Stomach smooth muscle (tissue), 2 donors: Measurements from ENCODE around the gene VPS9D1.
A peak's percentile ranks its signal among the peaks of the same experiment; 100 is the strongest.

Source experiments
- H3K27ac ChIP-seq: one replicate; pipeline ENCODE4 v1.7.0; 2013; ENCODE audit warnings: mild to moderate bottlenecking, low read length, inconsistent platforms
- H3K27me3 ChIP-seq, 2 donors: one replicate each; pipeline ENCODE4 v1.7.0; 2013; ENCODE audit warnings: low read length in 2 of 2; ENCODE audit not compliant: insufficient read depth in 2 of 2, control insufficient read depth in 1 of 2
- H3K36me3 ChIP-seq, 2 donors: one replicate each; pipeline ENCODE4 v1.7.0; 2013; ENCODE audit warnings: low read length in 2 of 2; ENCODE audit not compliant: control insufficient read depth in 2 of 2, insufficient read depth in 2 of 2
- H3K4me1 ChIP-seq: one replicate; pipeline ENCODE4 v1.7.0; 2013; ENCODE audit warnings: low read length; ENCODE audit not compliant: control insufficient read depth, insufficient read depth
- H3K4me3 ChIP-seq, 2 donors: one replicate each; pipeline ENCODE4 v1.7.0; 2013; ENCODE audit warnings: low read length in 2 of 2
- H3K9ac ChIP-seq, 2 donors: one replicate each; pipeline ENCODE4 v1.7.0; 2013; ENCODE audit warnings: low read length in 2 of 2, mild to moderate bottlenecking in 1 of 2
- H3K9me3 ChIP-seq, 2 donors: one replicate each; pipeline ENCODE4 v1.7.0; 2013; ENCODE audit warnings: low read length in 2 of 2; ENCODE audit not compliant: control insufficient read depth in 2 of 2
- donor health status: healthy.
- donor health status: Pancreatic carcinoma.

Gene VPS9D1

DNA sequence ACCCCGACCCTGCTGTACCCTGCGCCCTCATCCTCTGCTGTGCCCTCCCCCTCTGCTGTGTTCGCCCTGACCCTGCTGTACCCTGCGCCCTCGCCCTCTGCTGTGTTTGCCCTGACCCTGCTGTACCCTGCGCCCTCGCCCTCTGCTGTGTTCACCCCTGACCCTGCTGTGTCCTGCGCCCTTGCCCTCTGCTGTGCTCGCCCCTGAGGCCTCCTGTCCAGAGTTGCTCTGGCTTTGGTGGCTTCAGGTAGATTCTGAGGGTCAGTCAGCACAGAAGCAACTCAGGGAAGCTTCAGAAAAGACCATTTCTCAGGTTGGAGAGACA lies 12.2 kb upstream of the VPS9D1 start:
- Histone ChIP-seq H3K36me3 (peaks cover 56 to 61% of the 10 kb centered on the region in 2 donors), H3K4me3 (no peak overlapping the region), H3K27me3 (no peaks in the 10 kb centered on the region), H3K9me3 (no peaks in the 10 kb centered on the region), H3K9ac (no peak overlapping the region), H3K4me1 (peaks cover 2% of the 10 kb centered on the region), H3K27ac (no peak overlapping the region)

DNA sequence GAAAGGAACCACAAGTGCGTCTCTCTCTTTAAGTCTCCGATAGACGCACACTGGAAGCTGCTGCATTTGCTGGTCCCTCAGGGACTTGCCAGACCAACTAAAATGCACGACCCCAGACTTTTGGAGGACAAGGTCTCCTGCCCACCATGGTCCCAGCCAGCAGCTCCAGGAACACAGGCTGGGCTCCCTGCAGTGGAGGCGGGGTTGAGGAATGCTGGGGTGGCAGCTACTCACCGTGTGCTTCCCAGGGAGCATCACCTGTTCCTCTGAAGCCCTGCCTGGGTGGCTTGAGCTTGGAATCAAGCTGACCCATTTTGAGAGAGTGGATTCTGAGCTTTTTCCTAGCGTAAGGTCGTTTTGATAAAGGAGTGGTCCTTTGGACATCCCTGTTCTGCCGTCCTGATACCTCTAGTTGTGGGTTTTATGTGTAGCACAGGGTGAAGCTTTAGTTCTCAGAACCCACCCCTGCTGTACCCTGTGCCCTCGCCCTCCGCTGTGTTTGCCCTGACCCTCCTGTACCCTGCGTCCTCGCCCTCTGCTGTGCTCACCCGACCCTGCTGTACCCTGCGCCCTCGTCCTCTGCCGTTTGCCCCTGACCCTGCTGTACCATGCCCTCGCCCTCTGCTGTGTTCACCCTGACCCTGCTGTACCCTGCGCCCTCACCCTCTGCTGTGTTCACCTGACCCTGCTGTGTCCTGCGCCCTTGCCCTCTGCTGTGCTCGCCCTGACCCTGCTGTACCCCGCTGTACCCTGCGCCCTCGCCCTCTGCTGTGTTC lies 11.6 kb upstream of the VPS9D1 start:
- no peaks in the 10 kb centered on the region for H3K9me3 ChIP-seq
- no peaks in the 10 kb centered on the region for H3K27me3 ChIP-seq
- H3K36me3 ChIP-seq, result peaks cover 55 to 56% of the 10 kb centered on the region in 2 donors
- H3K4me1 ChIP-seq, result peaks cover 2% of the 10 kb centered on the region
- no peak overlapping the region for H3K9ac ChIP-seq
- no peak overlapping the region for H3K4me3 ChIP-seq
- H3K27ac ChIP-seq, result no peak overlapping the region

DNA sequence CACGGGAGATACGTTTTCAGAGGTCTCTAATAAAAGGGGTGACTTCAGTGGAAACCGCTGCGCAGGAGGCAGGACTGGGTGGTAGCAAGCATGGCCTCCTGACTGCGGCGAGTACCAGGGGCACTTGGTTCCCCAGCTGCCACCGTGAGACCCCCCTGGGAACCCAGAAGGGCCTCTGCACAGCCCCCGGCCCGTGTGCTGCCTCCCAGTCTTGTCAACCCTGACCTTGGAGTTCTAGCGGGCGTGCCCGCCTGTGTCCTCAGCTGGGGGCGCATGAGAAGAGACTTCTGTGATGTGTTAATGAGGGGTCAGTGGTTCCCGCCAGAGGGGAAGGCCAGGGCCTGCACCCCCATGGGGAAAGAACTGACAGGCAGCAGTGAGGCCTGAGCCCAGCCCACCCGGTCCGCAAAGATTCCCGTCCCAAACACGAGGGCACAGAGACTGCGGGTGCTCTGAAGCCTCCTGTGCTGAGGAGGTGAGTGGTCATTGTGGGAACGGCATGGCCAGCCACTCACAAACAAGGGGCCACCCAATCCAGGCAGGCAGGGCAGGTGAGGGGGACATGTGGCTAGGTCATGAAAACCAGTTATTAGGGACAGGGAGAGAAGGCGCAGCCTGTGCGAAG lies 10.0 kb upstream of the VPS9D1 start:
- H3K27me3 ChIP-seq, result no peaks in the 10 kb centered on the region

DNA sequence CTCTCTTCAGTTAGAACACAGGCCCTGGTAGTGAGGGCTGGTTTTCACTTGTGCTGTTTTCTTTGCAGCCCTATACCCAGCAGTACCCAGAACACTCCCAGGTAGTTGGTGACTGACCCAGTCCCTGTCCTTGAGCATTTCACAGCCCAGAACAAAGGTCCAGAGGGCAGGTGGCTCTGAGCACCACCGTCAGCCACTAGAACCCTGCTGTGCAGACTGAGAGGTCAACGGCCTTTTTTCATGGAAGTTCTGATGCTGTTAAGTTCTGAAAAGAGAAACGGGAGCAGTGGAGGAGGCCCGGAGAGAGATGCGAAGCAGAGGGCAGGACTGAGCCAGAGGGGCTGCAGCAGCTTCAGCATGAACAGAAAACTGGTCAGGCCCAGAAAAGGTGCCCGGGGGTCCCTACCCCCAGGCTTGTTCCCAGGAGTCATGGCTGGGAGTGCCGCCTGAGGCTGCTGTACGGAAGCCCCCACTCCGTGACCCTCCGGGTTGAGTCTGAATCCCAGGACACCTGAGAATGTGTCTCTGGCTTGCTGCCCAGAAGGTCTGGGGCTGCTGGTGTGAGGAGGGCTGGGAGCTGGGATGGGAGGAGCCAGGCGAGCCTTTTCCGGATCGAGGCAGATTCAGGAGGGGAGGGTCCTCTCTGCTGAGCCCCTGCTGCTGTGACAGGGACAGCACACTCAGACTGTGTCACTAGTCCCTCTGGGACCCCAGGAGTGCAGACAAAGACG lies 9.3 kb upstream of the VPS9D1 start:
- Histone ChIP-seq H3K9me3 (no peaks in the 10 kb centered on the region), H3K36me3 (peaks cover 44 to 48% of the 10 kb centered on the region in 2 donors), H3K27me3 (no peaks in the 10 kb centered on the region), H3K4me3 (no peak overlapping the region), H3K4me1 (peaks cover 2% of the 10 kb centered on the region), H3K9ac (no peak overlapping the region), H3K27ac (no peak overlapping the region)

More for the DNA sequence above, 10.0 kb upstream of the VPS9D1 start:
- Histone ChIP-seq H3K9ac (no peak overlapping the region), H3K4me1 (peaks cover 2% of the 10 kb centered on the region), H3K36me3 (peaks cover 48 to 52% of the 10 kb centered on the region in 2 donors), H3K4me3 (no peak overlapping the region), H3K9me3 (no peaks in the 10 kb centered on the region), H3K27ac (no peak overlapping the region)

DNA sequence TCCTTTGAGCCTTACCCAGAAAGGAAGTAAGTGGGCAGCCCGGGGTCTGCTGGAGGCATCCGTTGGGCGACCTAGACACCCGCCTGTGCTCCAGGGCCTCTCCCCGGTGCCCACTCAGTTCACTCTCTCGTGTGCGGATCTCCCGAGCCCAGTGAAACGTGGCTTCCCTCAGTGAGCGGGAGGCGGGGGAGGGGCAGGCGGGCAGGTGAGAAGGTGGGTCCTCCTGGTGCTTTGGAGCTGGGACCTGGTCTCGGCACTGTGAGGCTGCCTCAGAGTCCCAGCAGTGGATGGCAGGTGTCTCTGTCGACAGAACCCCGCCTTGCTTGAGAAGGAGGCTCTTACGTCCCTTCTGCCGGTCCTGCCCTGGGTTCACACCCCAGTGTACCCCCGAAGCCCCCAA lies 8.6 kb upstream of the VPS9D1 start:
- Histone ChIP-seq H3K9me3 (no peaks in the 10 kb centered on the region), H3K4me3 (no peak overlapping the region), H3K27me3 (no peaks in the 10 kb centered on the region), H3K9ac (no peak overlapping the region), H3K27ac (no peak overlapping the region), H3K4me1 (peaks cover 2% of the 10 kb centered on the region), H3K36me3 (peaks cover 43 to 44% of the 10 kb centered on the region in 2 donors)

DNA sequence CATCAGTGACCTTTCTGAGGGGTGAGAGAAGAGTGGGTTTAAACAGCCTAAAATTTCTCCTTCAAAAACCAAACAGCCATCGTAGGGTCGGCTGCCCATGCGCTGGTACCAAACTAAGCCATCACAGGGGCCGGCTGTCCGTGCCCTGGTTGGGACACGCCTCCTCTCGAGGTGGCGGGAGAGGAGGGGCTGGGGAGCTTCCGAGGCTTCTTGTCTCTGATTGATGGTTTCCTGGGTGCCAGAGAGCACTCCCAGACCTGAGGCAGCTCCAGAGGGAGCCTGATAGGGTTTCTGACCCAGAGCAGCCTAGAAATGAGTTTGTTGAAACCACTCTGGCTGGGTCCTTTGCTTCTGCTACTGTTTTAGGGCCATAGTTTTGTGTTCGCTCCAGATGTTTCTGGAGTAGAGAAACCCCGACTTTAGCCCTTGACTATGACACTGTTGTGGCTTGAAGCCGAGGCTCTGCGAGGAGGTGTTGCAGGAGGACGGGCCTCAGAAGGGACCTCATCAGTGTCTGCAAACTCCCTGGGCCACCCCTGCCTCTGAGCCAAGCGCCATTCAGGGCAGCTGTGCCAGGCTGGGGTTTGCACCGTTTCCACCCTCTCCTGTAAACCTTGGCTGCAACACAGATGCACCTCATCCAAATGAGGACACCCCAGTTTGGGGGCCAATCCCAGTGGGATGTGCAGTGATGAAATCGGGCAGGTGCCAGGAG lies 6.9 kb upstream of the VPS9D1 start:
- Histone ChIP-seq H3K4me1 (peaks cover 19% of the 10 kb centered on the region), H3K4me3 (no peak overlapping the region), H3K27ac (no peak overlapping the region), H3K36me3 (peaks cover 32 to 44% of the 10 kb centered on the region in 2 donors), H3K9ac (no peak overlapping the region), H3K27me3 (no peaks in the 10 kb centered on the region), H3K9me3 (no peaks in the 10 kb centered on the region)

DNA sequence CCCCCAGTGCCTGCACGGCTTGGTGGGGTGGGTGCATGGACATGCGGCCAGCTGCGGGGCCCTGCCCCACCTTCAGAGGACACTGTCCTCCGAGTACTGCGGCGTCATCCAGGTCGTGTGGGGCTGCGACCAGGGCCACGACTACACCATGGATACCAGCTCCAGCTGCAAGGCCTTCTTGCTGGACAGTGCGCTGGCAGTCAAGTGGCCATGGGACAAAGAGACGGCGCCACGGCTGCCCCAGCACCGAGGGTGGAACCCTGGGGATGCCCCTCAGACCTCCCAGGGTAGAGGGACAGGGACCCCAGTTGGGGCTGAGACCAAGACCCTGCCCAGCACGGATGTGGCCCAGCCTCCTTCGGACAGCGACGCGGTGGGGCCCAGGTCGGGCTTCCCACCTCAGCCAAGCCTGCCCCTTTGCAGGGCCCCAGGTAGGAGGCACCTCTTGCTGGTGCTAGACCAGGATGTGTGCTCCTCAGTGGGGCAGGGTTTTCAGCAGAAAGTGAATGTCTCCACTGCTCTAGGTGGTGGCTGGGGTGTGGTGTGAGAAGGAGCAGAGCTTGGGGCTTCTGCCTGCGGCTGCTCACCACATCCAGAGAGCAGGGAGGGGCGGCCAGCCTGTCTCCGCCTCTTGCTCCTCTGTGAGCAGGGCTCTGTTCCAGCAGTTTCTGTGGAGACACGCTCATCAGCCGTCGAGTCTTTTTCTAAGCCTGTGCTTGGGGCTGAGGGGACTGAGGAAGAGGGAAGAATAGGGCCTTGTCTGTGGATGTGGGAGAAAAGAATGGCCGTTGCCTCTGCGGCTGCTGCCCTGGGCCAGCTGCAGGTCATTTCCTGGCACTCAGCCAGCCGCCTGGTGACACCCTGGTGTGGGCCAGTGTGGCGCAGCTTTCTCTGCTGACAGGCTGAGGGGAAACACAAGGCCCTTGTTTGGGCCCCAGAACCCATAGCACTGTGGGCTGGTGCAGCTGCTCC lies 2.9 kb upstream of the VPS9D1 start:
- Histone ChIP-seq H3K9me3 (no peaks in the 10 kb centered on the region), H3K9ac (no peak overlapping the region), H3K4me1 (peaks cover 34% of the 10 kb centered on the region), H3K27ac (no peak overlapping the region), H3K36me3 (peaks cover 13 to 17% of the 10 kb centered on the region in 2 donors), H3K27me3 (no peaks in the 10 kb centered on the region), H3K4me3 (peak overlapping the region in 1 of 2 donors; percentile 85)

DNA sequence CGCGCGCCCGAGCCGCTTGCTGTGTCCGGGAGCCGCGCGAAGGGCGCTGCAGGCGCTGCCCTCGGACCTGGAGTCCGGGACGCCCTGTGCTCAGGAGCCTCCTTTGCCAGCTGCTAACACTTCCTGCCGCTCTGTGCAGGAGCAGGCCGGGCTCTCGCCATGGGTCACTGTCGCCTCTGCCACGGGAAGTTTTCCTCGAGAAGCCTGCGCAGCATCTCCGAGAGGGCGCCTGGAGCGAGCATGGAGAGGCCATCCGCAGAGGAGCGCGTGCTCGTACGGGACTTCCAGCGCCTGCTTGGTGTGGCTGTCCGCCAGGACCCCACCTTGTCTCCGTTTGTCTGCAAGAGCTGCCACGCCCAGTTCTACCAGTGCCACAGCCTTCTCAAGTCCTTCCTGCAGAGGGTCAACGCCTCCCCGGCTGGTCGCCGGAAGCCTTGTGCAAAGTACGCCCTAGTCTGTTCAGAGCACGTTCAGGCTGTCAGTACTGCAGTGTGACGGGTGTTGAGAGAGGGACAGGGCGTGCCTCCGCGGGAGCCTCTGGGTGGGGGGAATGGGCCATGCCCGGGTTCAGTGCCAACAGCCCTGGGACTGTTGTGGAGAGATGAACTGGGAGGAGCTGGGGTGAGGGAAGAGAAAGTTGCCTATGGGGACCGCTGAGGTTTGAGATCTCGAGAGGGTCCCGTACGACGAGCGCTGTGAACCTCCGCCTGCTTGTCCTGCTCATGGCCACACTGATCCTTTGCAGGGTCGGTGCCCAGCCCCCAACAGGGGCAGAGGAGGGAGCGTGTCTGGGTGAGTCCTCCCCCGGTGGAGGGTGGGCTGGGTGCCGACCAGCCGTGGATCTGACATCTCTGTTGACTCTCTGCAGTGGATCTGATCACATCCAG lies 1.9 kb upstream of the VPS9D1 start:
- Histone ChIP-seq H3K4me3 (peak overlapping the region; percentile 75 to 85), H3K27ac (peak overlapping the region; percentile 84), H3K9ac (peak overlapping the region; percentile 62 to 77), H3K9me3 (no peaks in the 10 kb centered on the region), H3K27me3 (no peaks in the 10 kb centered on the region), H3K4me1 (peaks cover 34% of the 10 kb centered on the region), H3K36me3 (peaks cover 9 to 17% of the 10 kb centered on the region in 2 donors)
